ENCODE results near the gene SPIRE1.

GRCh38 chr18:12397793-12398192, 260.1 kb downstream of the SPIRE1 start:
- TF ChIP-seq, protein P1, sequence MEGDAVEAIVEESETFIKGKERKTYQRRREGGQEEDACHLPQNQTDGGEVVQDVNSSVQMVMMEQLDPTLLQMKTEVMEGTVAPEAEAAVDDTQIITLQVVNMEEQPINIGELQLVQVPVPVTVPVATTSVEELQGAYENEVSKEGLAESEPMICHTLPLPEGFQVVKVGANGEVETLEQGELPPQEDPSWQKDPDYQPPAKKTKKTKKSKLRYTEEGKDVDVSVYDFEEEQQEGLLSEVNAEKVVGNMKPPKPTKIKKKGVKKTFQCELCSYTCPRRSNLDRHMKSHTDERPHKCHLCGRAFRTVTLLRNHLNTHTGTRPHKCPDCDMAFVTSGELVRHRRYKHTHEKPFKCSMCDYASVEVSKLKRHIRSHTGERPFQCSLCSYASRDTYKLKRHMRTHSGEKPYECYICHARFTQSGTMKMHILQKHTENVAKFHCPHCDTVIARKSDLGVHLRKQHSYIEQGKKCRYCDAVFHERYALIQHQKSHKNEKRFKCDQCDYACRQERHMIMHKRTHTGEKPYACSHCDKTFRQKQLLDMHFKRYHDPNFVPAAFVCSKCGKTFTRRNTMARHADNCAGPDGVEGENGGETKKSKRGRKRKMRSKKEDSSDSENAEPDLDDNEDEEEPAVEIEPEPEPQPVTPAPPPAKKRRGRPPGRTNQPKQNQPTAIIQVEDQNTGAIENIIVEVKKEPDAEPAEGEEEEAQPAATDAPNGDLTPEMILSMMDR (IDR thresholded peaks at IDR 0.05; ENCODE audit: borderline replicate concordance, extremely low read depth, low read length, poor library complexity, severe bottlenecking), result no peak
- no peak for TF ChIP-seq EZH2 (IDR thresholded peaks at IDR 0.05; ENCODE audit: borderline replicate concordance, low read depth, low read length, severe bottlenecking)
